GM12878 (cell line): Measurements from ENCODE around the gene PTPRN2. TPM values are rescaled to one million over a fixed set of nuclear protein-coding genes. Genes with fewer than 3 reads are reported as not detected.

Experiments used
- ATAC-seq: fragments of 200-7000 bp; cut with Tn5 transposase; 3 replicates; pipeline ENCODE4 v1.9.1; 2020; ENCODE audit warnings: mild to moderate bottlenecking, moderate library complexity
- BruUV-seq: library from RNA; stranded (reverse); fragments of 400-500 nt; replicated peaks from 2 replicates; lab custom pipeline; 2021; lab: Mats Ljungman, UMichigan
- CTCF ChIA-PET: fragments of 300-600 bp; sonication (Branson Sonifier 250); formaldehyde crosslinking; extraction: SDS; loops from one replicate; lab custom pipeline; 2021; ENCODE audit warnings: inconsistent platforms; lab: Yijun Ruan, JAX
- POLR2A ChIA-PET: fragments of 350-600 bp; formaldehyde crosslinking; extraction: SDS; loops from one replicate; lab custom pipeline; 2021; ENCODE audit warnings: inconsistent platforms; lab: Charles Lee
- RAD21 ChIA-PET: fragments of 300-600 bp; sonication (Branson Sonifier 250); formaldehyde crosslinking; loops from one replicate; lab custom pipeline; 2023; ENCODE audit warnings: antibody characterized with exemption; ENCODE audit not compliant: unreplicated experiment; lab: Charles Lee
- SMC1A ChIA-PET: fragments of 300-600 bp; sonication (Branson Sonifier 250); formaldehyde crosslinking; loops from one replicate; lab custom pipeline; 2023; ENCODE audit not compliant: unreplicated experiment, uncharacterized antibody; lab: Charles Lee
- DNase-seq: peaks from one replicate; pipeline ENCODE4 v3.0.0-alpha.2; 2011; ENCODE audit warnings: low read depth, low spot score
- FAIRE-seq: peaks from 3 replicates; lab custom pipeline; 2011; peaks lifted over from hg19 to GRCh38; lab: Jason Lieb, UNC
- H2AFZ ChIP-seq: 2 replicates; pipeline ENCODE4 v1.6.0; 2011; ENCODE audit warnings: low read depth, low read length, control low read depth; ENCODE audit not compliant: control insufficient read depth
- H3K27ac ChIP-seq: 2 replicates; pipeline ENCODE4 v1.5.1; 2011; ENCODE audit warnings: control low read depth; ENCODE audit not compliant: control insufficient read depth, insufficient read depth
- H3K27me3 ChIP-seq, 2 experiments: replicated peaks in 1 of 2; 2 replicates each; pipeline versions ENCODE4 v1.6.0 to v1.6.1; 2011; ENCODE audit warnings: low read length in 1 of 2; ENCODE audit not compliant: control insufficient read depth in 2 of 2, insufficient read depth in 2 of 2
- H3K36me3 ChIP-seq, 2 experiments: 2 replicates each; pipeline ENCODE4 v1.5.1; 2011; ENCODE audit warnings: low read length in 1 of 2; ENCODE audit not compliant: control insufficient read depth in 2 of 2, insufficient read depth in 2 of 2
- H3K4me1 ChIP-seq: 2 replicates; pipeline ENCODE4 v1.6.1; 2011; ENCODE audit warnings: mild to moderate bottlenecking, low read length, moderate library complexity, mixed read lengths; ENCODE audit not compliant: control insufficient read depth, insufficient read depth
- H3K4me2 ChIP-seq: 2 replicates; pipeline ENCODE4 v1.6.0; 2011; ENCODE audit warnings: control low read depth; ENCODE audit not compliant: control insufficient read depth, insufficient read depth
- H3K4me3 ChIP-seq: fragments of 200-600 bp; sonication (generic); 2 replicates; pipeline ENCODE4 v1.5.1; 2016
- H3K79me2 ChIP-seq: 2 replicates; pipeline ENCODE4 v1.6.0; 2011; ENCODE audit warnings: low read length; ENCODE audit not compliant: control insufficient read depth, insufficient read depth
- H3K9ac ChIP-seq: 2 replicates; pipeline ENCODE4 v1.8.0; 2011; ENCODE audit warnings: low read length, control low read depth, mixed read lengths; ENCODE audit not compliant: control insufficient read depth, insufficient read depth
- H3K9me3 ChIP-seq: replicated peaks from 3 replicates; pipeline ENCODE4 v1.5.1; 2011; ENCODE audit warnings: mild to moderate bottlenecking, low read length; ENCODE audit not compliant: control insufficient read depth, insufficient read depth
- H4K20me1 ChIP-seq: 2 replicates; pipeline ENCODE4 v1.6.0; 2011; ENCODE audit not compliant: control insufficient read depth, insufficient read depth
- BACH1 ChIP-seq: fragments of 450-650 bp; IDR thresholded peaks from 2 replicates; pipeline ENCODE4 v1.6.1; 2017; ENCODE audit warnings: mild to moderate bottlenecking, borderline replicate concordance
- BCL11A ChIP-seq: IDR thresholded peaks from 2 replicates; pipeline ENCODE4 v1.6.1; 2011; ENCODE audit warnings: low read depth, low read length
- CHD4 ChIP-seq: fragments of 200-600 bp; sonication (generic); IDR thresholded peaks from 2 replicates; pipeline ENCODE4 v1.6.1; 2016; ENCODE audit warnings: mild to moderate bottlenecking
- CREM ChIP-seq: IDR thresholded peaks from 2 replicates; pipeline ENCODE4 v1.6.1; 2014; ENCODE audit warnings: antibody characterized with exemption, low read depth
- GATAD2B ChIP-seq: fragments of 450-650 bp; conservative IDR thresholded peaks from 2 replicates; pipeline ENCODE4 v1.6.1; 2017; ENCODE audit warnings: low read depth, mild to moderate bottlenecking, moderate library complexity
- HDAC2 ChIP-seq: fragments of 200-600 bp; sonication (generic); IDR thresholded peaks from 2 replicates; pipeline ENCODE4 v1.6.1; 2017
- HDGF ChIP-seq: fragments of 450-650 bp; IDR thresholded peaks from 2 replicates; pipeline ENCODE4 v1.6.1; 2016; ENCODE audit warnings: antibody characterized with exemption
- IRF4 ChIP-seq: IDR thresholded peaks from 2 replicates; pipeline ENCODE4 v1.6.1; 2011; ENCODE audit warnings: low read depth, low read length
- JUND ChIP-seq: IDR thresholded peaks from 2 replicates; pipeline ENCODE4 v1.6.1; 2012; ENCODE audit warnings: low read depth, mild to moderate bottlenecking, low read length, improper control_type of control experiment, moderate library complexity
- MYB ChIP-seq: fragments of 150-350 bp; IDR thresholded peaks from 2 replicates; pipeline ENCODE4 v1.6.1; 2014; ENCODE audit warnings: mild to moderate bottlenecking, low read depth, low read length, borderline replicate concordance
- SIX5 ChIP-seq: IDR thresholded peaks from 2 replicates; pipeline ENCODE4 v1.6.1; 2011; ENCODE audit warnings: mild to moderate bottlenecking, low read depth, low read length, moderate library complexity; ENCODE audit not compliant: severe bottlenecking
- SPI1 ChIP-seq: IDR thresholded peaks from 2 replicates; pipeline ENCODE4 v1.6.1; 2011; ENCODE audit warnings: low read depth, mild to moderate bottlenecking, low read length, moderate library complexity, borderline replicate concordance; ENCODE audit not compliant: insufficient read depth
- TCF7 ChIP-seq: IDR thresholded peaks from 2 replicates; pipeline ENCODE4 v1.6.1; 2014; ENCODE audit warnings: antibody characterized with exemption, borderline replicate concordance
- YBX1 ChIP-seq: fragments of 450-650 bp; IDR thresholded peaks from 2 replicates; pipeline ENCODE4 v1.6.1; 2016; ENCODE audit warnings: antibody characterized with exemption
- YY1 ChIP-seq: IDR thresholded peaks from 2 replicates; pipeline ENCODE4 v1.6.1; 2011; ENCODE audit warnings: low read depth, mild to moderate bottlenecking, low read length
- ZBTB4 ChIP-seq: fragments of 450-650 bp; formaldehyde crosslinking; IDR thresholded peaks from 2 replicates; pipeline ENCODE4 v1.4.0; 2022; ENCODE audit warnings: mild to moderate bottlenecking, moderate library complexity
- ZSCAN29 ChIP-seq: fragments of 450-650 bp; IDR thresholded peaks from 2 replicates; pipeline ENCODE4 v1.6.1; 2017; ENCODE audit warnings: mild to moderate bottlenecking, moderate library complexity
- WGBS: methylation state at CpG from one replicate; pipeline ENCODE4 v1.1.6; 2016; ENCODE audit warnings: low lambda C conversion rate; ENCODE audit not compliant: insufficient replicate concordance, insufficient coverage; ENCODE audit errors: missing lambda C conversion rate; 5-methylcytosine and 5-hydroxymethylcytosine counted together
- in situ Hi-C: fragments of 300-500 bp; cut with MboI; formaldehyde crosslinking; loops from 9 replicates; pipeline ENCODE4 v1.14.3; 2018; ENCODE audit warnings: mixed read lengths
- intact Hi-C: fragments of 100-400 bp; cut with micrococcal nuclease; formaldehyde crosslinking; loops from one replicate; pipeline ENCODE4 v1.14.2; 2022; ENCODE audit not compliant: unreplicated experiment
- polyA plus RNA-seq, 11 experiments: library from polyadenylated mRNA; depleted of rRNA in 4 of 11; unstranded in 6 of 11; stranded (reverse) in 5 of 11; fragments of >200 nt; fragmentation: Nextera tagmentation in 4 of 11; fragmentation: Illumina TruSeq in 1 of 11; extraction: Ambion mirVana in 4 of 11; extraction: Trizol in 1 of 11; gene quantifications; 1 replicate in 1 of 11; 2 replicates in 10 of 11; pipeline versions ENCODE4 v1.2.1 to v1.2.3, GENCODE V29; 2011 to 2016; ENCODE audit warnings: inconsistent platforms in 2 of 11, missing spikeins in 2 of 11, low read depth in 1 of 11
- total RNA-seq, 4 experiments: library from RNA; depleted of rRNA in 3 of 4; stranded (reverse); fragments of >200 nt in 3 of 4; fragmentation: Illumina TruSeq in 1 of 4; extraction: Trizol in 1 of 4; gene quantifications; 2 replicates each; pipeline versions ENCODE4 v1.2.1 to v1.2.3, GENCODE V29; 2013 to 2021
- TF ChIP-seq, protein P1 (sequence below): fragments of 450-650 bp; IDR thresholded peaks from 2 replicates; pipeline ENCODE4 v1.6.1; 2017; ENCODE audit warnings: mild to moderate bottlenecking, moderate library complexity
- TF ChIP-seq, protein P2 (sequence below): fragments of 450-650 bp; IDR thresholded peaks from 2 replicates; pipeline ENCODE4 v1.6.1; 2017; ENCODE audit warnings: mild to moderate bottlenecking, low read depth, inconsistent platforms; ENCODE audit not compliant: poor library complexity, severe bottlenecking

The PTPRN2 gene
- total and polyA plus RNA-seq, 10 of the 15 experiments (the other 5 are each of a cell fraction or from before 2014, with no cell fraction given) = 5.4 TPM; not detected in 9

- Histone ChIP-seq H3K27me3 (no peaks in the 10 kb centered on the region), H3K36me3 (no peaks in the 10 kb centered on the region), H3K4me3 (no peak overlapping the region), H3K27ac (no peak overlapping the region), H3K79me2 (no peaks in the 10 kb centered on the region), H3K9ac (no peak overlapping the region)
- POLR2A ChIA-PET = no interaction called here
- FAIRE-seq = no peak
- no peak for DNase-seq
- 62% methylated on average over 11 of the region's 11 CpGs for WGBS
- RAD21 ChIA-PET = no interaction called here
- ATAC-seq = no peak
- CTCF ChIA-PET = no interaction called here
- BruUV-seq = no TSS peak
- no peak for TF ChIP-seq HDAC2
- no peak for TF ChIP-seq IRF4
- TF ChIP-seq, protein P1, sequence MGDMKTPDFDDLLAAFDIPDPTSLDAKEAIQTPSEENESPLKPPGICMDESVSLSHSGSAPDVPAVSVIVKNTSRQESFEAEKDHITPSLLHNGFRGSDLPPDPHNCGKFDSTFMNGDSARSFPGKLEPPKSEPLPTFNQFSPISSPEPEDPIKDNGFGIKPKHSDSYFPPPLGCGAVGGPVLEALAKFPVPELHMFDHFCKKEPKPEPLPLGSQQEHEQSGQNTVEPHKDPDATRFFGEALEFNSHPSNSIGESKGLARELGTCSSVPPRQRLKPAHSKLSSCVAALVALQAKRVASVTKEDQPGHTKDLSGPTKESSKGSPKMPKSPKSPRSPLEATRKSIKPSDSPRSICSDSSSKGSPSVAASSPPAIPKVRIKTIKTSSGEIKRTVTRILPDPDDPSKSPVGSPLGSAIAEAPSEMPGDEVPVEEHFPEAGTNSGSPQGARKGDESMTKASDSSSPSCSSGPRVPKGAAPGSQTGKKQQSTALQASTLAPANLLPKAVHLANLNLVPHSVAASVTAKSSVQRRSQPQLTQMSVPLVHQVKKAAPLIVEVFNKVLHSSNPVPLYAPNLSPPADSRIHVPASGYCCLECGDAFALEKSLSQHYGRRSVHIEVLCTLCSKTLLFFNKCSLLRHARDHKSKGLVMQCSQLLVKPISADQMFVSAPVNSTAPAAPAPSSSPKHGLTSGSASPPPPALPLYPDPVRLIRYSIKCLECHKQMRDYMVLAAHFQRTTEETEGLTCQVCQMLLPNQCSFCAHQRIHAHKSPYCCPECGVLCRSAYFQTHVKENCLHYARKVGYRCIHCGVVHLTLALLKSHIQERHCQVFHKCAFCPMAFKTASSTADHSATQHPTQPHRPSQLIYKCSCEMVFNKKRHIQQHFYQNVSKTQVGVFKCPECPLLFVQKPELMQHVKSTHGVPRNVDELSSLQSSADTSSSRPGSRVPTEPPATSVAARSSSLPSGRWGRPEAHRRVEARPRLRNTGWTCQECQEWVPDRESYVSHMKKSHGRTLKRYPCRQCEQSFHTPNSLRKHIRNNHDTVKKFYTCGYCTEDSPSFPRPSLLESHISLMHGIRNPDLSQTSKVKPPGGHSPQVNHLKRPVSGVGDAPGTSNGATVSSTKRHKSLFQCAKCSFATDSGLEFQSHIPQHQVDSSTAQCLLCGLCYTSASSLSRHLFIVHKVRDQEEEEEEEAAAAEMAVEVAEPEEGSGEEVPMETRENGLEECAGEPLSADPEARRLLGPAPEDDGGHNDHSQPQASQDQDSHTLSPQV = no peak
- TF ChIP-seq HDGF = no peak
- TF ChIP-seq BCL11A = no peak
- no peak for TF ChIP-seq YY1
- no peak for TF ChIP-seq GATAD2B
- no peak for TF ChIP-seq BACH1
- TF ChIP-seq CHD4 = no peak
- TF ChIP-seq ZBTB4 = no peak
- no peak for TF ChIP-seq SPI1
- TF ChIP-seq CREM = no peak
- no peak for TF ChIP-seq ZSCAN29
- TF ChIP-seq JUND = no peak
- TF ChIP-seq YBX1 = no peak
- TF ChIP-seq SIX5 = no peak
- TF ChIP-seq, protein P2, sequence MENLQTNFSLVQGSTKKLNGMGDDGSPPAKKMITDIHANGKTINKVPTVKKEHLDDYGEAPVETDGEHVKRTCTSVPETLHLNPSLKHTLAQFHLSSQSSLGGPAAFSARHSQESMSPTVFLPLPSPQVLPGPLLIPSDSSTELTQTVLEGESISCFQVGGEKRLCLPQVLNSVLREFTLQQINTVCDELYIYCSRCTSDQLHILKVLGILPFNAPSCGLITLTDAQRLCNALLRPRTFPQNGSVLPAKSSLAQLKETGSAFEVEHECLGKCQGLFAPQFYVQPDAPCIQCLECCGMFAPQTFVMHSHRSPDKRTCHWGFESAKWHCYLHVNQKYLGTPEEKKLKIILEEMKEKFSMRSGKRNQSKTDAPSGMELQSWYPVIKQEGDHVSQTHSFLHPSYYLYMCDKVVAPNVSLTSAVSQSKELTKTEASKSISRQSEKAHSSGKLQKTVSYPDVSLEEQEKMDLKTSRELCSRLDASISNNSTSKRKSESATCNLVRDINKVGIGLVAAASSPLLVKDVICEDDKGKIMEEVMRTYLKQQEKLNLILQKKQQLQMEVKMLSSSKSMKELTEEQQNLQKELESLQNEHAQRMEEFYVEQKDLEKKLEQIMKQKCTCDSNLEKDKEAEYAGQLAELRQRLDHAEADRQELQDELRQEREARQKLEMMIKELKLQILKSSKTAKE = no peak
- no peak for TF ChIP-seq MYB
- TF ChIP-seq TCF7 = no peak
- TF ChIP-seq, all 136 proteins: peak for 0
- intact Hi-C loops = no loop called here
- Histone ChIP-seq H3K4me2 (no peak overlapping the region), H4K20me1 (no peaks in the 10 kb centered on the region), H3K9me3 (no peaks in the 10 kb centered on the region; the same call in 2 of the 3 replicates), H3K4me1 (no peaks in the 10 kb centered on the region), H2AFZ (no peak overlapping the region)
- SMC1A ChIA-PET = no interaction called here
- in situ Hi-C loops = no loop called here
Observed at GRCh38 chr7:158461824-158462223, 125.8 kb downstream of the PTPRN2 start.
